ENCODE results near the gene TSPAN19.

- TF ChIP-seq CTCF (IDR thresholded peaks at IDR 0.05; ENCODE audit: low read depth, low read length, poor library complexity, severe bottlenecking) (no peak), EZH2phosphoT487 (IDR thresholded peaks at IDR 0.05; ENCODE audit: borderline replicate concordance, low read length) (no peak)
Observed at GRCh38 chr12:85017133-85017532, 18.9 kb downstream of the TSPAN19 start.

Measured in DOHH2 (cell line).